GM18517 (cell line): ENCODE results near the gene USP14.

ENCODE experiments used
- ATAC-seq: cut with Tn5 transposase; IDR thresholded peaks from one replicate; pipeline ENCODE4 v1.9.1; 2021; ENCODE audit warnings: mild to moderate bottlenecking, moderate library complexity; ENCODE audit not compliant: unreplicated experiment

Gene USP14

GRCh38 chr18:159037-159652 is 788 bp downstream of the USP14 start:
- ATAC-seq, result no peak

- no peak for ATAC-seq
These were observed 1.6 kb downstream of the USP14 start for GRCh38 chr18:159933-160332.

GRCh38 chr18:160831-161570 is 2.6 kb downstream of the USP14 start:
- no peak for ATAC-seq

- no peak for ATAC-seq
These were observed 14.0 kb downstream of the USP14 start for GRCh38 chr18:172361-172760.

- no peak for ATAC-seq
These were observed 21.1 kb downstream of the USP14 start for GRCh38 chr18:179499-179898.

- no peak for ATAC-seq
These were observed 23.4 kb downstream of the USP14 start for GRCh38 chr18:181711-182110.

GRCh38 chr18:183769-184168 is 25.4 kb downstream of the USP14 start:
- no peak for ATAC-seq

- no peak for ATAC-seq
These were observed 30.9 kb downstream of the USP14 start for GRCh38 chr18:189254-189653.

GRCh38 chr18:191725-192124 is 33.4 kb downstream of the USP14 start:
- ATAC-seq, result no peak

GRCh38 chr18:192801-193200 is 34.4 kb downstream of the USP14 start:
- ATAC-seq, result no peak

GRCh38 chr18:195651-196050 is 37.3 kb downstream of the USP14 start:
- no peak for ATAC-seq

GRCh38 chr18:199214-199613 is 40.9 kb downstream of the USP14 start:
- ATAC-seq, result no peak

- no peak for ATAC-seq
These were observed 41.4 kb downstream of the USP14 start for GRCh38 chr18:199768-200167.

- ATAC-seq, result no peak
These were observed 51.7 kb downstream of the USP14 start for GRCh38 chr18:210075-210474.

- no peak for ATAC-seq
These were observed 52.4 kb downstream of the USP14 start for GRCh38 chr18:210733-211132.

GRCh38 chr18:211582-211981 is 53.2 kb downstream of the USP14 start:
- ATAC-seq, result no peak

GRCh38 chr18:212780-213179 is 54.4 kb downstream of the USP14 start:
- no peak for ATAC-seq

- ATAC-seq, result no peak
These were observed 55.1 kb downstream of the USP14 start for GRCh38 chr18:213505-213904.

GRCh38 chr18:213966-214365 is 55.6 kb downstream of the USP14 start:
- ATAC-seq, result no peak

- no peak for ATAC-seq
These were observed 57.2 kb downstream of the USP14 start for GRCh38 chr18:215448-216010.

GRCh38 chr18:217532-218336 is 59.4 kb downstream of the USP14 start:
- no peak for ATAC-seq

GRCh38 chr18:220708-221107 is 62.4 kb downstream of the USP14 start:
- ATAC-seq, result no peak
